NCI-H1694 treated with DMSO at 0.1 percent for 48 hours (cell line): ENCODE results near the gene DLG2.

ENCODE experiments used
- DNase-seq: peaks from one replicate; lab custom pipeline; 2025; lab: John Stamatoyannopoulos, UW

DLG2 gene

GRCh38 chr11:83847467-83848034 lies 1779.6 kb downstream of the DLG2 start:
- DNase-seq = no peak

GRCh38 chr11:83845797-83846196 lies 1781.3 kb downstream of the DLG2 start:
- no peak for DNase-seq

GRCh38 chr11:83840326-83840725 lies 1786.8 kb downstream of the DLG2 start:
- DNase-seq = no peak

- peak; percentile 27 for DNase-seq
Observed at GRCh38 chr11:83836883-83837654, 1790.1 kb downstream of the DLG2 start.

GRCh38 chr11:83836065-83836464 lies 1791.1 kb downstream of the DLG2 start:
- DNase-seq = no peak

- no peak for DNase-seq
Observed at GRCh38 chr11:83835423-83835822, 1791.7 kb downstream of the DLG2 start.

- no peak for DNase-seq
Observed at GRCh38 chr11:83831929-83832328, 1795.2 kb downstream of the DLG2 start.

- DNase-seq = peak; percentile 52
Observed at GRCh38 chr11:83827940-83828554, 1799.1 kb downstream of the DLG2 start.

- no peak for DNase-seq
Observed at GRCh38 chr11:83827520-83827919, 1799.6 kb downstream of the DLG2 start.

GRCh38 chr11:83826078-83826477 lies 1801.1 kb downstream of the DLG2 start:
- DNase-seq = no peak

- no peak for DNase-seq
Observed at GRCh38 chr11:83823461-83824025, 1803.6 kb downstream of the DLG2 start.

GRCh38 chr11:83819931-83820549 lies 1807.1 kb downstream of the DLG2 start:
- peak; percentile 53 for DNase-seq

GRCh38 chr11:83818349-83818748 lies 1808.8 kb downstream of the DLG2 start:
- no peak for DNase-seq

- peak; percentile 29 for DNase-seq
Observed at GRCh38 chr11:83816572-83817187, 1810.5 kb downstream of the DLG2 start.

- DNase-seq = no peak
Observed at GRCh38 chr11:83815736-83816135, 1811.4 kb downstream of the DLG2 start.

- no peak for DNase-seq
Observed at GRCh38 chr11:83813296-83813695, 1813.8 kb downstream of the DLG2 start.

- DNase-seq = no peak
Observed at GRCh38 chr11:83809274-83809673, 1817.9 kb downstream of the DLG2 start.

- no peak for DNase-seq
Observed at GRCh38 chr11:83801799-83802198, 1825.3 kb downstream of the DLG2 start.

- DNase-seq = no peak
Observed at GRCh38 chr11:83793310-83793709, 1833.8 kb downstream of the DLG2 start.

GRCh38 chr11:83791557-83791956 lies 1835.6 kb downstream of the DLG2 start:
- no peak for DNase-seq

- DNase-seq = no peak
Observed at GRCh38 chr11:83785942-83786341, 1841.2 kb downstream of the DLG2 start.

- no peak for DNase-seq
Observed at GRCh38 chr11:83784419-83784818, 1842.7 kb downstream of the DLG2 start.
